ENCODE measurements around the gene MGAT4D. TPM values are rescaled to one million over a fixed set of nuclear protein-coding genes. Genes with fewer than 3 reads are reported as not detected.
"Not testable (repeated sequence)": the region's sequence is repeated elsewhere in the genome, so short reads cannot be mapped to it uniquely, and the experiment has no call there.

MGAT4D gene
- total RNA-seq, 4 donors from 2014 or later: not detected

DNA sequence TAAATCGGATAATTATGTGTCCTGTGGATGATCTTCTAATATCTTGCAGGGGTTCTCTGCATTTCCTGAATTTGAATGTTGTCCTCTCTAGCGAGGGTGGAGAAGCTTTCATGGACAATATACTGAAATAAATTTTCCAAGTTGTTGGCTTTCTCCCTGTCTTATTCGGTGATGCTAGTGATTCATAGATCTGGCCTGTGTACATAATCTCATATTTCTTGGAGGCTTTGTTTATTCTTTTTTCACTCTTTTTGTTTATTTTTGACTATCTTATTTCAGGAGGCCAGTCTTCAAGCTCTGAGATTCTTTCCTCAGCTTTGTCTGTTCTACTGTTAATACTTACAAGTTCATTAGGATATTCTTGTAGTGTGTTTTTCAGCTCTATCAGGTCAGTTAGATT is 49.9 kb downstream of the MGAT4D start:
- Histone ChIP-seq H3K27me3 (no peaks in the 10 kb centered on the region), H3K4me1 (no peaks in the 10 kb centered on the region), H3K27ac (no peak overlapping the region), H3K9me3 (no peaks in the 10 kb centered on the region), H3K4me3 (replicated peaks in 1 of 3) (no peak overlapping the region), H3K36me3 (no peaks in the 10 kb centered on the region)
- WGBS, 2 donors: 61 to 79% methylated on average over 3 of the region's 3 CpGs
- intact Hi-C loops (cut with DNase I): no loop called here
- no peak for TF ChIP-seq POLR2A (IDR thresholded peaks at IDR 0.05)
- TF ChIP-seq, protein P1, sequence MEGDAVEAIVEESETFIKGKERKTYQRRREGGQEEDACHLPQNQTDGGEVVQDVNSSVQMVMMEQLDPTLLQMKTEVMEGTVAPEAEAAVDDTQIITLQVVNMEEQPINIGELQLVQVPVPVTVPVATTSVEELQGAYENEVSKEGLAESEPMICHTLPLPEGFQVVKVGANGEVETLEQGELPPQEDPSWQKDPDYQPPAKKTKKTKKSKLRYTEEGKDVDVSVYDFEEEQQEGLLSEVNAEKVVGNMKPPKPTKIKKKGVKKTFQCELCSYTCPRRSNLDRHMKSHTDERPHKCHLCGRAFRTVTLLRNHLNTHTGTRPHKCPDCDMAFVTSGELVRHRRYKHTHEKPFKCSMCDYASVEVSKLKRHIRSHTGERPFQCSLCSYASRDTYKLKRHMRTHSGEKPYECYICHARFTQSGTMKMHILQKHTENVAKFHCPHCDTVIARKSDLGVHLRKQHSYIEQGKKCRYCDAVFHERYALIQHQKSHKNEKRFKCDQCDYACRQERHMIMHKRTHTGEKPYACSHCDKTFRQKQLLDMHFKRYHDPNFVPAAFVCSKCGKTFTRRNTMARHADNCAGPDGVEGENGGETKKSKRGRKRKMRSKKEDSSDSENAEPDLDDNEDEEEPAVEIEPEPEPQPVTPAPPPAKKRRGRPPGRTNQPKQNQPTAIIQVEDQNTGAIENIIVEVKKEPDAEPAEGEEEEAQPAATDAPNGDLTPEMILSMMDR (IDR thresholded peaks at IDR 0.05): no peak
- DNase-seq: no peak

DNA sequence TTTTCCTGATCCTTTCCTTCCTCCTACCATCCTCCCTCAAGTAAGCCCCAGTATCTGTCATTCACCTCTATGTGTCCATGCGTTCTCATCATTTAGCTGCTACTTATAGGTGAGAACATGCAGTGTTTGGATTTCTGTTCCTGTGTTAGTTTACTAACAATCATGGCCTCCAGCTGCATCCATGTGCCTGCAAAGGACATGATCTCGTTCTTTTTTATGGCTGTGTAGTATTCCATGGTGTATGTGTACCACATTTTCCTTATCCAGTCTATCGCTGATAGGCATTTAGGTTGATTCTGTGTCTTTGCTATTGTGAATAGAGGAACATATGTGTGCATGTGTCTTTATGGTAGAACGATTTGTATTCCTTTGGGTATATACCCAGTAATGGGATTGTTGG is 53.7 kb downstream of the MGAT4D start:
- intact Hi-C loops (cut with DNase I); H3K9me3 ChIP-seq; H3K36me3 ChIP-seq; H3K4me3 ChIP-seq (replicated peaks in 1 of 3); DNase-seq; H3K27me3 ChIP-seq; H3K4me1 ChIP-seq; H3K27ac ChIP-seq: not testable (repeated sequence)
- WGBS, 2 donors: 96% methylated on average over 4 of the region's 4 CpGs

DNA sequence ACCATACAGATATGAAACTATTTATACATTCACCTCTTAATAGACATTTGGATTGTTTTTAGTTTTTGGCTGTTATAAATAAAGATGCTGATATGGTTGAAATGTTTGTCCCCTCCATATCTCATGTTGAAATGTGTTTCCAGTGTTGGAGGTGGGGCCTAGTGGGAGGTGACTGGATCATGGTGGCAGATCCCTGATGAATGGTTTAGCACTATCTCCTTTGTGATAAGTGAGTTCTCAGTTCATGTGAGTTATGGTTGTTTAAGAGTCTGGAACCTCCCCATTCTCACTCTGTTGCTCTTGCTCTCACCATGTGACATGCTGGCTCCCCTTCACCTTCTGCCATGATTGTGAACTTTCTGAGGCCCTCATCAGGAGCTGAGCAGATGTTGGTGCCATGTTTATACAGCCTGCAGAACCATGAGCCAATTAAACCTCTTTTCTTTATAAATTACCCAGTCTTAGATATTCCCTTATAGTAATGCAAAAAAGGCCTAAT is 58.4 kb downstream of the MGAT4D start:
- Histone ChIP-seq H3K27me3 (no peaks in the 10 kb centered on the region), H3K4me1 (no peaks in the 10 kb centered on the region), H3K36me3 (no peaks in the 10 kb centered on the region), H3K4me3 (replicated peaks in 1 of 3) (no peak overlapping the region), H3K9me3 (no peaks in the 10 kb centered on the region), H3K27ac (no peak overlapping the region)
- intact Hi-C loops (cut with DNase I): no loop called here
- DNase-seq: no peak
- TF ChIP-seq, protein P1 (IDR thresholded peaks at IDR 0.05): no peak
- TF ChIP-seq POLR2A (IDR thresholded peaks at IDR 0.05): no peak

DNA sequence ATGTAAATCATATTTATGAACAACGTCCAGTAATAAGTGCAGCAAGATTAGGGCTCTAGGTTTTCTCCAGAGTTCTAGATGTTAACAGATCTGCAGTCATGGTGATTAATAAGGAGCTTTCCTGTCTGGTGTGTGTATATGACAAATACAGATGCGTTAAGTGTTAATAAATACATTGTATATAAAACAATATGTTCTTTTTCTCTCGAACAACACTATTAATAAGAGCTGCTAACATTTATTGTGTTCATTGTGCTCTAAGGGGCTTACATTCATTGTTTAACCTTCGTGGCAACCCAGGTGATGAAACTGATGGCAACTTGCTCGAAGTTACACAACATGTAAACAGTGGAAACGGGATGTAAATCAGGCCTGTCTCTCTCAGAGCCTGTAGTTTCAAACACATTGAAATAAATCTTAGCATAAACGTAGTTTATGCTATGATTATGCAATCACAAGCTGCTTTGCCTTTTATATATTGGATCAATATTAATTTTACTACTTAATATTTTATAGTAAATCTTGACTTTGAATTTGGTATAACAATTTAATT is 70.1 kb downstream of the MGAT4D start:
- 66 to 72% methylated on average over 7 of the region's 7 CpGs for WGBS, 2 donors
- Histone ChIP-seq H3K27me3 (no peaks in the 10 kb centered on the region), H3K4me3 (replicated peaks in 1 of 3) (peak overlapping the region in 2 of 3 donors; percentile 25 to 39), H3K27ac (no peak overlapping the region), H3K9me3 (no peaks in the 10 kb centered on the region), H3K4me1 (peaks cover 0 to 9% of the 10 kb centered on the region in 2 donors), H3K36me3 (no peaks in the 10 kb centered on the region)
- DNase-seq: no peak
- intact Hi-C loops (cut with DNase I): no loop called here
- TF ChIP-seq, protein P1 (IDR thresholded peaks at IDR 0.05): no peak

DNA sequence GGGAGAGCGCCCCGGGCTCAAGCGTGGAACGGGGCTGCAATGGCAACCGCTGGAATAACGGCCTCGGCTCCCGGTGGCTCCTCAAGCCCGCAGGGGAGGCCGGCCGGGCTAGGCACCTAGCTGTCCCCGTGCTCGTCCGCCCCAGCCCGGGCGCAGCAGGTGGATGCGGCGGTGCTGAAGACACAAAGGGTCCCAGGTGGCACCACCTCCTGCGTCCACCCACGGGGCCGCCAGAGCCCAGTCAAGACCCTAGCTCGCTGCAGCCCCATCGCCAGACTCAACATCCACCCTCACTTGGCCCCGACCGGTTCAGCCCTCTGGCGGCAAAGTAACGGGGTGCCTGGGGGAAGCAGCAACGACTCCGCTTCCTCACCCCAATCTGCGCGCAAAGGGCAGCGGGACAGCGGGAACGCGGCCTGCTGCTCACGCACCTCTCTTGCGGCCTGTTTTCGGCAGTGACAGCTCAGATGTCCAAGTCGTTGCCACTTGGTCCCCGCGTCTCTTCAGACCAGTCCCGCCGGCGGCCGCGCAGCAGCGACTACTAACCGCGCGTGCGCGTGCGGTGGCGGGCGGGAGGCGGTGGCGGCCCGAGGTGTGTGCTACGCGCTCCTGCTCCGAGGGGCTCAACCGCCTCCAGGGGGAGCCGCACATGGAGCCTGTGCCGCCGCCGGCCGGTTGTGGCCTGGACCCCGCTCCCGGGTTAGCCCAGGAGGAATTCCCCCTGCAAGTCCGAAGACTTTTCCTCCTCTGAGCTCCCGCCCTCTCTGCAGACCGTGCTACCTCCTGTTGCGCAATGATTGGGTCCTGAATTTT is 70.8 kb downstream of the MGAT4D start, which contains the start of gene CLGN:
Gene CLGN (minus strand): TSS at position 543 of the 813 bp plus-strand sequence. CDS start 14,570 bp downstream, outside the sequence.
- no peaks in the 10 kb centered on the region for H3K36me3 ChIP-seq
- 2 to 3% methylated on average over 12 to 43 of the region's 73 CpGs for WGBS, 2 donors
- H3K4me1 ChIP-seq: peaks cover 0 to 9% of the 10 kb centered on the region in 2 donors
- H3K9me3 ChIP-seq: no peaks in the 10 kb centered on the region
- TF ChIP-seq, protein P1 (IDR thresholded peaks at IDR 0.05): no peak
- TF ChIP-seq POLR2A (IDR thresholded peaks at IDR 0.05): no peak
- DNase-seq: peak; percentile 41 to 48
- no peak within 1 kb of the TSS for H3K27ac ChIP-seq
- peak within 1 kb of the TSS; percentile 25 to 74 (median 39) for H3K4me3 ChIP-seq (replicated peaks in 1 of 3)
- intact Hi-C loops (cut with DNase I): no loop called here
- no peaks in the 10 kb centered on the region for H3K27me3 ChIP-seq

Measured in thyroid gland (tissue), 4 donors.